NCI-H446 (cell line): Measurements from ENCODE around the gene ZNF324B.
"Not testable (repeated sequence)": the region's sequence is repeated elsewhere in the genome, so short reads cannot be mapped to it uniquely, and the experiment has no call there.

Experiments used
- DNase-seq, 2 experiments: peaks; one replicate each; lab custom pipeline; 2025; lab: John Stamatoyannopoulos, UW

The ZNF324B gene

GRCh38 chr19:58451358-58452101 lies at the start of gene ZNF324B:
ZNF324B (plus strand) TSS chr19:58451622; CDS start chr19:58453702, 2,080 bp downstream.
- peak; percentile 94 to 98 for DNase-seq

- DNase-seq, result no peak
These were observed 49.5 kb upstream of the ZNF324B start for GRCh38 chr19:58401840-58402421.

GRCh38 chr19:58403920-58404478 lies 47.4 kb upstream of the ZNF324B start:
- DNase-seq, result not testable (repeated sequence)

GRCh38 chr19:58406818-58407657 lies 44.4 kb upstream of the ZNF324B start:
- no peak for DNase-seq

GRCh38 chr19:58407658-58408151 lies 43.7 kb upstream of the ZNF324B start:
- DNase-seq, result no peak

- DNase-seq, result peak; percentile 91 to 97
These were observed 43.0 kb upstream of the ZNF324B start, which contains the start of gene ZNF584 for GRCh38 chr19:58408152-58409009. ZNF584 (plus strand) TSS chr19:58408649; CDS start chr19:58409148, 499 bp downstream.

GRCh38 chr19:58409010-58409790 lies 42.2 kb upstream of the ZNF324B start:
- DNase-seq, result peak in 1 of 2 experiments; percentile 51

- no peak for DNase-seq
These were observed 34.8 kb upstream of the ZNF324B start for GRCh38 chr19:58416604-58417003.

GRCh38 chr19:58417071-58417470 lies 34.4 kb upstream of the ZNF324B start:
- DNase-seq, result no peak

- no peak for DNase-seq
These were observed 22.8 kb upstream of the ZNF324B start for GRCh38 chr19:58428617-58429016.

- no peak for DNase-seq
These were observed 21.7 kb upstream of the ZNF324B start for GRCh38 chr19:58429745-58430144.

- DNase-seq, result no peak
These were observed 17.2 kb upstream of the ZNF324B start for GRCh38 chr19:58434217-58434616.

GRCh38 chr19:58439576-58440554 lies 11.6 kb upstream of the ZNF324B start, which contains the start of gene ZNF132:
ZNF132 (minus strand) TSS chr19:58440153; CDS start chr19:58439821, 332 bp downstream.
- peak; percentile 10 to 62 for DNase-seq

- no peak for DNase-seq
These were observed 10.9 kb upstream of the ZNF324B start for GRCh38 chr19:58440556-58440955.

- DNase-seq, result not testable (repeated sequence)
These were observed 8.4 kb upstream of the ZNF324B start for GRCh38 chr19:58442986-58443385.

GRCh38 chr19:58448860-58449259 lies 2.6 kb upstream of the ZNF324B start:
- DNase-seq, result not testable (repeated sequence)

- DNase-seq, result not testable (repeated sequence)
These were observed 1.4 kb upstream of the ZNF324B start for GRCh38 chr19:58449980-58450379.

GRCh38 chr19:58450856-58451357 lies 515 bp upstream of the ZNF324B start:
- DNase-seq, result peak in 1 of 2 experiments; percentile 29

GRCh38 chr19:58453743-58454142 lies 2.3 kb downstream of the ZNF324B start:
- DNase-seq, result no peak
